Fibroblast of villous mesenchyme (primary cell): Measurements from ENCODE around the gene POU2F2. TPM values are rescaled to one million over a fixed set of nuclear protein-coding genes. Genes with fewer than 3 reads are reported as not detected.

Source experiments
- DNase-seq: peaks from one replicate; pipeline ENCODE4 v3.0.0-alpha.2; 2010; ENCODE audit warnings: low read depth
- H3K4me3 ChIP-seq: 2 replicates; pipeline ENCODE4 v1.5.1; 2011; ENCODE audit warnings: low read depth, mild to moderate bottlenecking, low read length
- CTCF ChIP-seq: IDR thresholded peaks from 2 replicates; pipeline ENCODE4 v1.5.1; 2012; ENCODE audit warnings: low read depth, mild to moderate bottlenecking, low read length; ENCODE audit not compliant: insufficient read depth
- total RNA-seq: library from RNA; depleted of rRNA; stranded (reverse); fragments of >200 nt; gene quantifications from 2 replicates; pipeline ENCODE4 v1.2.3, GENCODE V29; 2012

Gene POU2F2
- total RNA-seq, 1 donor = 1.3 TPM

- no peak for TF ChIP-seq CTCF
- DNase-seq = no peak
- H3K4me3 ChIP-seq = no peak overlapping the region
Observed at GRCh38 chr19:42120276-42120980, 11.8 kb downstream of the POU2F2 start.

GRCh38 chr19:42117076-42117475 is 15.2 kb downstream of the POU2F2 start:
- DNase-seq = no peak
- TF ChIP-seq CTCF = no peak
- H3K4me3 ChIP-seq = no peak overlapping the region

GRCh38 chr19:42116308-42117075 is 15.8 kb downstream of the POU2F2 start:
- no peak for DNase-seq
- H3K4me3 ChIP-seq = no peak overlapping the region
- peak; percentile 7 for TF ChIP-seq CTCF

- TF ChIP-seq CTCF = no peak
- DNase-seq = no peak
- no peak overlapping the region for H3K4me3 ChIP-seq
Observed at GRCh38 chr19:42115705-42116104, 16.5 kb downstream of the POU2F2 start.

- H3K4me3 ChIP-seq = no peak overlapping the region
- peak; percentile 54 for DNase-seq
Observed at GRCh38 chr19:42115219-42115618, 17.0 kb downstream of the POU2F2 start.

GRCh38 chr19:42114412-42114811 is 17.8 kb downstream of the POU2F2 start:
- TF ChIP-seq CTCF = no peak
- DNase-seq = no peak
- no peak overlapping the region for H3K4me3 ChIP-seq

More at GRCh38 chr19:42115219-42115618, 17.0 kb downstream of the POU2F2 start:
- no peak for TF ChIP-seq CTCF
